ENCODE data around the gene MYL9. TPM values are rescaled to one million over a fixed set of nuclear protein-coding genes. Genes with fewer than 3 reads are reported as not detected.

MYL9 gene
- polyA plus RNA-seq, 1 of the 3 experiments (the other 2 are of a cell fraction): not detected

- TF ChIP-seq ZBTB33 (IDR thresholded peaks at IDR 0.05; ENCODE audit: borderline replicate concordance, low read depth) (no peak), IRF3 (IDR thresholded peaks at IDR 0.05; ENCODE audit: low read depth, low read length) (no peak)
Measured at GRCh38 chr20:36565520-36565919, 24.2 kb downstream of the MYL9 start (continued).

- peak; percentile 12 for DNase-seq
- H3K9me3 ChIP-seq: no peaks in the 10 kb centered on the region; the same call in 1 of the 2 replicates
- H3K36me3 ChIP-seq (replicated peaks in 1 of 2; ENCODE audit: control insufficient read depth in 1 of 2, insufficient read depth in 2 of 2, low read length in 1 of 2): no peaks in the 10 kb centered on the region
- WGBS (ENCODE audit: low lambda C conversion rate): 52% methylated on average over 7 of the region's 7 CpGs
- no peak for TF ChIP-seq RAD21 (IDR thresholded peaks at IDR 0.05; ENCODE audit: low read length)
- TF ChIP-seq CTCF (IDR thresholded peaks at IDR 0.05): no peak
- TF ChIP-seq CHD2 (IDR thresholded peaks at IDR 0.05; ENCODE audit: low read length, partially characterized antibody): no peak
- peak; percentile 46; the same call in 1 of the 2 replicates for TF ChIP-seq TCF12 (IDR thresholded peaks at IDR 0.05)
- TF ChIP-seq PBX3 (IDR thresholded peaks at IDR 0.05): no peak; the same call in 1 of the 2 replicates
- peak; percentile 66; the same call in 1 of the 2 replicates for TF ChIP-seq FOSL2 (IDR thresholded peaks at IDR 0.05; ENCODE audit: borderline replicate concordance, low read depth)
- no peak for TF ChIP-seq SMC3 (IDR thresholded peaks at IDR 0.05; ENCODE audit: low read depth, low read length)
- TF ChIP-seq ELF1 (IDR thresholded peaks at IDR 0.05): no peak
- no peak for TF ChIP-seq SIN3A (IDR thresholded peaks at IDR 0.05; ENCODE audit: borderline replicate concordance, low read depth, low read length)
- peak; percentile 56; the same call in 1 of the 2 replicates for TF ChIP-seq JUND (IDR thresholded peaks at IDR 0.05)
- no peak for TF ChIP-seq RCOR1 (IDR thresholded peaks at IDR 0.05; ENCODE audit: low read length)
- TF ChIP-seq MXI1 (IDR thresholded peaks at IDR 0.05; ENCODE audit: low read depth, low read length): no peak
- H3K9ac ChIP-seq: no peak overlapping the region
- ChIA-PET CTCF (no interaction called here), POLR2A (no interaction called here)
- peaks cover 5 to 8% of the 10 kb centered on the region in 2 experiments; a peak in 2 of 4 replicates for H3K4me1 ChIP-seq (ENCODE audit: control insufficient read depth in 1 of 2, insufficient read depth in 2 of 2, low read depth in 1 of 2, low read length in 1 of 2)
- H3K27me3 ChIP-seq (ENCODE audit: insufficient read depth): no peaks in the 10 kb centered on the region
- no peaks in the 10 kb centered on the region for H4K20me1 ChIP-seq (ENCODE audit: insufficient read depth)
- 0 out of 2 replicates have a peak overlapping the region, but pooled peaks have one; percentile 47 for H2AFZ ChIP-seq (ENCODE audit: low read depth)
- H3K4me2 ChIP-seq: peak overlapping the region; percentile 39; the same call in 1 of the 2 replicates
- peaks cover 6% of the 10 kb centered on the region; the same call in 1 of the 2 replicates for H3K79me2 ChIP-seq (ENCODE audit: insufficient read depth)
- H3K4me3 ChIP-seq (ENCODE audit: low read depth in 2 of 2, low read length in 1 of 2): no peak overlapping the region
- H3K27ac ChIP-seq (ENCODE audit: low read depth in 2 of 2, low read length in 1 of 2): peak overlapping the region in 1 of 2 experiments; percentile 61; a peak in 2 of 4 replicates
- peaks cover 30% of the 10 kb centered on the region for H3F3A ChIP-seq (replicated peaks; ENCODE audit: insufficient read depth)
- H3K9me2 ChIP-seq: no peaks in the 10 kb centered on the region
Measured at GRCh38 chr20:36569847-36570429, 28.6 kb downstream of the MYL9 start.

Measured in SK-N-SH (cell line).